NAMALWA (cell line): Measurements from ENCODE around the gene CCDC174.
"Not testable (repeated sequence)": the region's sequence is repeated elsewhere in the genome, so short reads cannot be mapped to it uniquely, and the experiment has no call there.

Source experiments
- DNase-seq: peaks from one replicate; pipeline ENCODE4 v3.0.0-alpha.2; 2015; ENCODE audit warnings: low spot score

Gene CCDC174

GRCh38 chr3:14651440-14652251 is at the start of gene CCDC174:
CCDC174 (plus strand) TSS chr3:14651762; CDS start chr3:14651837, 75 bp downstream.
- peak; percentile 100 for DNase-seq

DNA sequence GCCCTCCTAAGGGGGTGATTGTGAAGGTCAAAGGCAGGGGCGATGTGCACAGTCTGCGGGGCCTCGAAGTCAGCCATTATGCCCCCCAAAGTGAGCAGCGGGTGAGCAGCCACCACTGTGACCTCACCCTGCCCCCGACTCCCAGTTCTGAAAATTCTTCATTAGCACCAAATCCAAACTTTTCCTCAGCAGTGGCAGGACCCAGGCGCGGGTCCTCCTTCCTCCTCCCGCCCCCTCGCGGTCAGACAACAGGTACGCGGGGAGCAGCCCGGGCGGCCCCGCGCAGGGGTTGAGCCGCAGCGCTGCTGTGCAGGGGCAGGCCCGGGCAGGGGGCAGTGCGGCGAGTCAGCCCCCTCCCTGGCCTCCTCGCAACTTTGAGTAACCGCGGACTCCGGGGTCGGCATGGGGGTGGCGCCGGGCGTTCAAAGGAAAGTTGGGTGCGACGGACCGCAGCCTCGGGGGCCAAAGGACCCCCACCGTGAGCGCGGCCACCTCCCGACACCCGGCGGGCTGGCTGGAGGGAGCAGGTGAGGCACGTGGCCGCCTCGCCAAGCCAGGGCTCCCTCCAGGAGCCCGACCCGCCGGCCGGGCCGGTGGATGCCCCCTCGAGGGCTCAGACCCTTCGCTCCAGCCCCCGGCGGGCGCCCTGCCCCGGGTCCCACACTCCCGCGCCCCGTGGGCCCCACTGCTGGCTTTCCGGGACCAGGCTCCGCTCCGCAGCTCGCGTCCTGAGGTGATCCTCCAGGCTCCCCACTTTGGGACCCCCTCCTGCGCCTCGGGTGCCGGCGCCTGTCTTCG is 49.4 kb upstream of the CCDC174 start:
- DNase-seq: no peak

DNA sequence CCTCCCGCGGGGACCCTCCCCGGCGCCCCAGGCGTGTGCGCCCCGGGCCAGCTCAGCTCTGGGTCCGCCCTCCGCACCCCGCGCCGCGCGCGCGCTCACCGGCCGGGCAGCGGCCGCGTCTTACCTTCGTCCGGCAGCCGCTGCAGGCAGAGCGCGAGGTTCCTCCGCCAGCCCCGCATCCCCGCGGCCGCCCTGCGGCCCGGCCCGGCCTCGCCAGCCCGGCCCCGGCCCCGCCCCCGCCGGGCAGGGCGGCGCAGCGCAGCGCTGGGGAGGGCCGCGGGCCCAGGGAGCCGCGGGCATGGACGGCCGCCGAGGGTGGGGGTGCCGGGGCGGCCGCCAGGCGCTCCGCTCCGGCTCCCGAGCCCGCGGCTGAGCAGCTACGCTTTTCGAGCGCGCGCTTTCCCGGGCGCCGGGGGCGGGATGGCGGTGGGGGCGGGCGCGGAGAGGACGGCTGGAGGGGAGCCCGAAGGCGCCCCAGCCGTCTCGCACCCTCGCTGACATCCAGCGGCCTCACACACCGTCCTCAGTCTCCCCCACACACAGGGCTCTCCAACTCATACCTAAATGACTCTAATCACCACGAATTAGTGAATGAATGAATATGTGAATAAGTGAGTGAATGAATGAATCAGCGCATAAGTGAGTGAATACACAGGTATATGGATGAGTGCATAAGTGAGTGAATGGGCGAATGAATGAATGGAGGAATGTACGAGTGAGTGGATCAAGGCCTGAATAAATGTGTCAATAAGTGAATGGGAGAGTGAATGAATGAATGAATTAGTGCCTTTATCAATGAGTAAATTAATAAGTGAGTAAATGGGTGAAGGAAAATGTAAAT is 48.5 kb upstream of the CCDC174 start:
- DNase-seq: no peak

GRCh38 chr3:14605067-14605466 is 46.5 kb upstream of the CCDC174 start:
- no peak for DNase-seq

DNA sequence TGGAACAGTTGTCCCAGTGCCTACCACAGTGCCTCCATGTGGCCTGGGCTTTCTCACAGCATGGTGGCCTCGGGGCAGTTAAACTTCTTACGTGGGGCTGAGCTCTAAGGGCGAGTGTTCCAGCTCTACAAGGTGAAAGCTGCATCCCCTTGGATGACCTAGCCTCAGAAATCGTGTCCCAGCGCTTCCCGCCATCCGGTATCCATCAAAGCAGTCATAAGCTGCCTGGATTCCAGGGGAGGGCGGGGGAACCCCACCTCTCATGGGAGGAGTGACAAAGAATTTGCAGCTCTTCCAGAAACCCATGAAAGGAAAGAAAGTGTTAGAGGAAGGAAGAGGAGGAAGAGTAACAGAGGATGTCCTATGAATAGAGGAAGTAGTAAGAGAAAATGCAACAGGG is 45.8 kb upstream of the CCDC174 start:
- no peak for DNase-seq

GRCh38 chr3:14606669-14607339 is 44.8 kb upstream of the CCDC174 start:
- DNase-seq: no peak

DNA sequence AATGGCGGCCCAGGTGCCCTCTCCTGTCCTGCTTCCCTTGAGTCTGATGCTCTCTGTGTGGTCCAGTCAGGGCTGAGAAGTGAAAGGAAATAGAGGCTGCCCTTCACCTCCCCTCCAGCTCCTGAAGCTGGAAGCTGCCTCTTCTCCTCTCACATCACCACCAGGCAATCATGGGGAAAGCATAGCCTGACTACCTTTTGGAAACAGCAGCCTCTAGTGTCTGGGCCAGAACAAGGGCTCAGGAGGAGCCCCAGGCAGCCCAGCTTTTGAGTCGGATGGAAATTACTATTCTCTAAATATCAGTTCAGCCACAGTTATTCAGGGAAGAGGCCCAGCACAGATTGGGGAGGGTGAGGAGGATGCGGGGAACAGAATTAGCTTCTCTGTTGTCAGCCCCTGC is 43.3 kb upstream of the CCDC174 start:
- no peak for DNase-seq

- DNase-seq: not testable (repeated sequence)
Observed at GRCh38 chr3:14609058-14609457, 42.5 kb upstream of the CCDC174 start.

GRCh38 chr3:14609506-14609905 is 42.1 kb upstream of the CCDC174 start:
- no peak for DNase-seq

DNA sequence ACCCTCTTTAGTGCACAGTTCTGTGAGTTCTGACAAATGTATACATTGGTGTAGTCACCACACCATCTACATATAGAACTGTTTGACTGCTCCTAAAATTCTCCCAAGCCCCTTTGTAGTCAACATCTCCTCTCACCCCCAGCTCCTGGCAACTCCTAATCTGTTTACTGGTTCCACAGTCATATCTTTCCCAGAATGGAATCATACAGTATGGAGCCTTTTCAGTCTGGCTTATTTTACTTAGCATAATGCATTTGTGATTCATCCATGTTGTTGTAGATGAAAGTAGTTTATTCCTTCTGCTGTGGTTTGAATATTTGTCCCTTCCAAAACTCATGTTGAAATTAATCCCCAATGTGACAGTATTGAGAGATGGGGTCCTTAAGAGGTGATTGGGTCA is 41.6 kb upstream of the CCDC174 start:
- DNase-seq: no peak

DNA sequence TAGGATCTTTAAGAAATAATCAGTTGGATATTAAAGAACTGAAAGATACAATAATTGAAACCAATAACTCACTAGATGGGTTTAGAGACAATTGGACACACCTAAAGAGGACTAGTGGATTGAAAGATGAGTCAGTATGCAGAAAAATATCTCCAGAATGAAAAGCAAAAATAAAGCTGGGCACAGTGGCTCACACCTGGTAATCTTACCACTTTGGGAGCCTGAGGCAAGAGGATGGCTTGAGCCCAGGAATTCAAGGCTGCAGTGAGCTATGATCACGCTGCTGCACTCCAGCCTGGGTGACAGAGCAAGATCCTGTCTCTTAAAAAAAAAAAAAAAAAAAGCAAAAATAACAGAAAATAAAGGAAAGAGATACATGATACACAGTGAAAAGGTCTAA is 37.4 kb upstream of the CCDC174 start:
- no peak for DNase-seq

DNA sequence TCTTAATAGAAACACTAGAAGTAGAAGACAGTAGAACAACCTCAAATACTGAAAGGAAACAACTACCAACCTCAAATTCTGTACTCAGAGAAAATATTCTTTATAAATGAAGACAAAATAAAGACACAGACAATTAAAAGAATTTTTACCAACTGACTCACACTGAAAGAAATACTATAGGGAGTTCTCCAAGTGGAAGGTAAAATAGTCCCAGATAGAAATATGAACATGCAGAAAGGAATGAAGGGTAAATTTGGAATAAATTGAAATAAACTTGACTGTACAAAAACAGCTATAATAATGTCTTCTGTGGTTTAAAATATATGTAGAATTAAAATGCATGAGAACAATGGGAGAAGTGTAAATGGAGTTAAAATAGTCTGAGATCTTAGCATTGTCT is 36.7 kb upstream of the CCDC174 start:
- no peak for DNase-seq

DNA sequence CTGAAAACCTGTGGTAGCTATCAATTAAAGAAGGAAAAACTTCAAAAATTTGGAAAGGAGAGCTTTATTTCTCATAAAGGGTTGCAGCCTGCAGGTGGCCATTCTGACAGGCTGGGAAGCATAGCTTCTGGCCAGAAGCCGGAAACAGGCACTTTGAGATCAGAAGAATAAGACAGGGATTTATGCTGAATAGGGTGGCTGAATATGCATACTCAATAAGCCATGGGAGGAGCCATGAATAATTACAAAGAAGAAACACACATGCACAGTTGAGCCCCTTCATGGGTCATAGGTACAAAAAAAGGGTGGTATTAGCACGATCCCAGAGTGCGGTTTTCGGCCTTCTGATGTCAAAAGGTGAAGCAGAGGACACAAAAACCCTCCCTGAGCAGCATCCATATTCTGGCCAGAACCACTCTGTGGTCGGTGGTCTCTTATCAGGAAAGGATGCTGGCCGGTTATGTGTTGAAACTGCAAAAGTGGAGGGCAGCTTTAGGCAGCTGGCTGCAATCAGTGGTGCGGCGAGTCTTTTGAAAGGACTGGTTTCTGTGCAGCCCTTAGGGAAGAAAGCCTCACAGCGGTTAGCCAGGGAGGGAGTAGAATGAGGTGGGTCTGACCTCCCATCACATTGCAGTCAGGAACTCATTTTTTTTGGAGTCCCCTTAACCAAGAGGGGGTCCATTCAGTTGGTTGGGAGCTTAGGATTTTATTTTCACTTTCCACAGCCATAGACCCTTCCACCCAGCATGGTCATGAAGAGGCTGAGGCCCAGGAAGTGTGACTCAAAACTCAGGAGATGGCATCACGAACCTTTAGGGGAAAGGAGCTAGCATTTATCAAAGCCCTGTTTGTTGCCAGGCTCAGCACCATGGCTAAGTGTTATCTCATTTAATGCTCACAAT is 34.7 kb upstream of the CCDC174 start:
- DNase-seq: no peak

GRCh38 chr3:14617508-14618023 is 34.0 kb upstream of the CCDC174 start:
- no peak for DNase-seq

- DNase-seq: no peak
Observed at GRCh38 chr3:14619605-14620004, 32.0 kb upstream of the CCDC174 start.

- DNase-seq: no peak
Observed at GRCh38 chr3:14620512-14620911, 31.1 kb upstream of the CCDC174 start.

DNA sequence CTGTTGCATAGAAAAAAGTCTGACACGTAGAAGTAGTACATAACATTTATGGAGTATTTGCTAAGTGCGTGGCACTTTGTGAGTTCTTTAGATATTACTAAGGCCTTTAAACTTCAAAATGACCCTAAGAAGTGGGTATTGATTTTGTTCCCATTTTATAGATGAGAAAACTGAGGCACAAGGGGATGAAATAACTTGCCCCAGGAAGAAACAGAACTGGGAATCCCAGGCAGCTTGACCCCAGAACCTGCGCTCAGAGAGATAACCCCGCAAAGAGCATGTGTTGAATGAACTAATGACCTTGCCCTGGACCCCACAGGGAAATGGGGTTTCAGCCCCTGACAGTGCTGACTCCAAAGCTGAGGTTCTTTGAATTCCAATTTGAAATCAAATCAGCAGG is 30.5 kb upstream of the CCDC174 start:
- no peak for DNase-seq

- DNase-seq: no peak
Observed at GRCh38 chr3:14622368-14622767, 29.2 kb upstream of the CCDC174 start.

DNA sequence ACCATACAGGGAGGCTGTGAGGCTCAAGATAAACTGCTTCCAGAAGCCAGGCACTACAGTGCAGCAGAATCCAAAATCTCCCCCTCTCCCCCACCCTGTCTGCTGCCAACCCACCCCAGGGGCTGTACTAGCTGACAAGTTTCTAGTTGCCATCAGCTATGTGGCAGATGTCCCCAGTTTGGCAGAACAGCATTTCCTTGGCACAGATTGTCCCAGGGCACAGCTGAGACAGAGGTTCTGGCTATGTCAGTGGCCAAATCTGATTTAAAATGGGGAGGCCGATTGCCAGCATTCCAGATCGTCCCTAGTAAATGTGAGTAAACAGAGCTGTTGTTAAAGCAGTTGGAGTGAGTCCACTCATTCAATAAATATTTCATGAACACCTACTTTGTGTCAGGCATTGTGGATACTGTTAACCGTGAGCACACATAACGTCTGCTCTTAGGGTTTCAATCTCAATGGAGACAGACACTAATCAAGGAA is 28.0 kb upstream of the CCDC174 start:
- no peak for DNase-seq

GRCh38 chr3:14624498-14624897 is 27.1 kb upstream of the CCDC174 start:
- no peak for DNase-seq
